ENCODE data around the gene CD27. TPM values are rescaled to one million over a fixed set of nuclear protein-coding genes. Genes with fewer than 3 reads are reported as not detected.

The CD27 gene
- total RNA-seq, 1 experiment from 2014 or later: 0.28 TPM

- no peak for TF ChIP-seq ERG (CRISPR knock-in tag; IDR thresholded peaks at IDR 0.05)
- TF ChIP-seq IRF2 (CRISPR knock-in tag; IDR thresholded peaks at IDR 0.05; ENCODE audit: borderline replicate concordance, low read depth): no peak
- TF ChIP-seq ESRRA (CRISPR knock-in tag; IDR thresholded peaks at IDR 0.05; ENCODE audit: borderline replicate concordance): no peak
- TF ChIP-seq FOXP1 (CRISPR knock-in tag; IDR thresholded peaks at IDR 0.05; ENCODE audit: borderline replicate concordance): no peak
- TF ChIP-seq ZNF263 (CRISPR knock-in tag; IDR thresholded peaks at IDR 0.05; ENCODE audit: low read depth): no peak
- TF ChIP-seq AR (CRISPR knock-in tag; IDR thresholded peaks at IDR 0.05): no peak
- TF ChIP-seq SMAD4 (CRISPR knock-in tag; IDR thresholded peaks at IDR 0.05): no peak
- no peak for TF ChIP-seq CREM (CRISPR knock-in tag; IDR thresholded peaks at IDR 0.05)
- TF ChIP-seq MXD4 (CRISPR knock-in tag; IDR thresholded peaks at IDR 0.05; ENCODE audit: borderline replicate concordance): no peak
- no peak for TF ChIP-seq ZNF396 (CRISPR knock-in tag; IDR thresholded peaks at IDR 0.05; ENCODE audit: borderline replicate concordance)
- TF ChIP-seq ZNF121 (CRISPR knock-in tag; IDR thresholded peaks at IDR 0.05): 0 out of 2 replicates have a peak, but pooled peaks have one; percentile 28
- TF ChIP-seq KAT7 (CRISPR knock-in tag; IDR thresholded peaks at IDR 0.05; ENCODE audit: borderline replicate concordance): peak; percentile 53
- TF ChIP-seq NFATC4 (CRISPR knock-in tag; IDR thresholded peaks at IDR 0.05): no peak; the same call in 1 of the 2 replicates
- 0 out of 2 replicates have a peak, but pooled peaks have one; percentile 9 for TF ChIP-seq JUN (CRISPR knock-in tag; IDR thresholded peaks at IDR 0.05)
- no peak for TF ChIP-seq USF1 (CRISPR knock-in tag; IDR thresholded peaks at IDR 0.05)
- TF ChIP-seq NR2C2 (CRISPR knock-in tag; IDR thresholded peaks at IDR 0.05): peak; percentile 45; the same call in 1 of the 2 replicates
- peak; percentile 69; the same call in 1 of the 2 replicates for TF ChIP-seq E2F5 (CRISPR knock-in tag; IDR thresholded peaks at IDR 0.05)
- TF ChIP-seq E2F1 (CRISPR knock-in tag; IDR thresholded peaks at IDR 0.05): peak; percentile 85; the same call in 1 of the 2 replicates
- TF ChIP-seq HMGA2 (CRISPR knock-in tag; IDR thresholded peaks at IDR 0.05): no peak
- TF ChIP-seq ZNF138 (CRISPR knock-in tag; conservative IDR thresholded peaks at IDR 0.05): no peak
- no peak for TF ChIP-seq SOX15 (CRISPR knock-in tag; IDR thresholded peaks at IDR 0.05)
- no peak for TF ChIP-seq ZBTB21 (CRISPR knock-in tag; IDR thresholded peaks at IDR 0.05; ENCODE audit: borderline replicate concordance)
- TF ChIP-seq ATF1 (CRISPR knock-in tag; IDR thresholded peaks at IDR 0.05): no peak
- no peak for TF ChIP-seq PREB (CRISPR knock-in tag; IDR thresholded peaks at IDR 0.05; ENCODE audit: borderline replicate concordance)
- no peak for TF ChIP-seq MLX (CRISPR knock-in tag; IDR thresholded peaks at IDR 0.05)
- TF ChIP-seq PRDM15 (CRISPR knock-in tag; IDR thresholded peaks at IDR 0.05): no peak
- no peak for TF ChIP-seq GTF2I (CRISPR knock-in tag; conservative IDR thresholded peaks at IDR 0.05)
Measured at GRCh38 chr12:6493497-6494257, 48.9 kb downstream of the CD27 start, which contains the start of gene NCAPD2 (continued).
